NCI-H128 (cell line): ENCODE measurements around the gene CERS6.
"Not testable (repeated sequence)": the region's sequence is repeated elsewhere in the genome, so short reads cannot be mapped to it uniquely, and the experiment has no call there.

Source experiments
- DNase-seq: peaks from one replicate; lab custom pipeline; 2025; ENCODE audit not compliant: unreplicated experiment; lab: John Stamatoyannopoulos, UW

Gene CERS6, protein sequence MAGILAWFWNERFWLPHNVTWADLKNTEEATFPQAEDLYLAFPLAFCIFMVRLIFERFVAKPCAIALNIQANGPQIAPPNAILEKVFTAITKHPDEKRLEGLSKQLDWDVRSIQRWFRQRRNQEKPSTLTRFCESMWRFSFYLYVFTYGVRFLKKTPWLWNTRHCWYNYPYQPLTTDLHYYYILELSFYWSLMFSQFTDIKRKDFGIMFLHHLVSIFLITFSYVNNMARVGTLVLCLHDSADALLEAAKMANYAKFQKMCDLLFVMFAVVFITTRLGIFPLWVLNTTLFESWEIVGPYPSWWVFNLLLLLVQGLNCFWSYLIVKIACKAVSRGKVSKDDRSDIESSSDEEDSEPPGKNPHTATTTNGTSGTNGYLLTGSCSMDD

DNA sequence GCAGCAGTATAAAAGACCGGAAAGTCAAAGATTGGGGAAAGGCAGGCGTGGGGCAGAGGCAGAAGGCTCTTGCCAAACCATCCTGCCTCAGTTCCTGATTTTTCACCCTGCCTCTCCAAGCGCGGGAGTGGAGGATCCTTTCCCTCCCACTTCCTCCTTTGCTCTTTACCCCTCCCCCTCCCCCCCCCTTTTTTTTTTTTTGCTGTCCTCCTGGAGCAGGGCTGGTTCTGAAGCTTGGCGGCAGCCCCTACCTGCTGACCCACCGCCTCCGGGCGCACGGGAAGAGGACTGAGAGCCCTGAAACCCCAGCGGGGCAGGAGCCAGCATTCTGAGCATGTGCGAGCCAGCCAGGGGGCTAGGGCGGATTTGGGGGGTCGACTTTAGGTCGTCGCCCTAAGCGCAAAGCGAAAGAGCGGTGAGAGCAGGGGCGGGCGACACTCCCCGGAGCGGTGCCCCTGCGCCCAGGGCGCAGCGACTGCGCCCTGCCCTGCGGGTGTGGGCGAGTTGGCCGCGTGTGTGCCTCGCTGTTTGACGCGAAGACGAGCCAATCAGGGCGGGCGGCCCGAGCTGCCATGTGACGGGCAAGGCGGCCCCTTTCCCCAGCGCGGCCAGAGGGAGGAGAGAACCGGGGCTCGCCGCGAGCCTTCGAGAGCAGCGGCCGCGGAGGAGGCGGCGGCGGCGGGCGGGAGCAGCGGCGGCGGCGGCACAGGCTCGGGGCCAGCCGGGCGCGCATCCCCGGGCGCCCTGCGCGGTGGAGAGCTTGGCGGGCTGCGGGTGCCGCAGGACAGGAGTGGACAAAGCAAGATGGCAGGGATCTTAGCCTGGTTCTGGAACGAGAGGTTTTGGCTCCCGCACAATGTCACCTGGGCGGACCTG is at the start of gene CERS6:
CERS6 (plus strand) TSS at position 628 of the 876 bp plus-strand sequence; CDS start at position 805, 177 bp downstream.
- DNase-seq, result peak; percentile 69

DNA sequence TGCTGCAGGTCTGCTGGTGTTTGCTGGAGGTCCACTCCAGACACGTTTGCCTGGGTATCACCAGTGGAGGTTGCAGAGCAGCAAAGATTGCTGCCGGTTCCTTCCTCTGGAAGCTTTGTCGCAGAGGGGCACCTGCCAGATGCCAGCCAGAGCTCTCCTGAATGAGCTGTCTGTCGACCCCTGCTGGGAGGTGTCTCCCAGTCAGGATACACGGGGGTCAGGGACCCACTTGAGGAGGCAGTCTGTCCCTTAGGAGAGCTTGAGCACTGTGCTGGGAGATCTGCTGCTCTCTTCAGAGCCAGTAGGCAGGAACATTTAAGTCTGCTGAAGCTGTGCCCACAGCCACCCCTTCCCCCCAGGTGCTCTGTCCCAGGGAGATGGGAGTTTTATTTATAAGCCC is 43.8 kb upstream of the CERS6 start:
- DNase-seq, result not testable (repeated sequence)

DNA sequence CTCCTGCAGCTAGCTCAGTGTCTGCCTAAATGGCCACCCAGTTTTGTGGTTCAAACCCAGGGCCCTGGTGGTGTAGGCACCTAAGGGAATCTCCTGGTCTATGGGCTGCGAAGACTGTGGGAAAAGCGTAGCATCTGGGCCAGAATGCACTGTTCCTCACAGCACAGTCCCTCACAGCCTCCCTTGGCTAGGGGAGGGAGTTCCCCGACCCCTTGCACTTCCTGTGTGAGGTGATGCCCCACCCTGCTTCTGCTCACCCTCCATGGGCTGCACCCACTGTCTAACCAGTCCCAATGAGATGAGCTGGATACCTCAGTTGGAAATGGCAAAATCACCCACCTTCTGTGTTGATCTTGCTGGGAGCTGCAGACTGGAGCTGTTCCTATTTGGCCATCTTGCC is 43.0 kb upstream of the CERS6 start:
- DNase-seq, result not testable (repeated sequence)

DNA sequence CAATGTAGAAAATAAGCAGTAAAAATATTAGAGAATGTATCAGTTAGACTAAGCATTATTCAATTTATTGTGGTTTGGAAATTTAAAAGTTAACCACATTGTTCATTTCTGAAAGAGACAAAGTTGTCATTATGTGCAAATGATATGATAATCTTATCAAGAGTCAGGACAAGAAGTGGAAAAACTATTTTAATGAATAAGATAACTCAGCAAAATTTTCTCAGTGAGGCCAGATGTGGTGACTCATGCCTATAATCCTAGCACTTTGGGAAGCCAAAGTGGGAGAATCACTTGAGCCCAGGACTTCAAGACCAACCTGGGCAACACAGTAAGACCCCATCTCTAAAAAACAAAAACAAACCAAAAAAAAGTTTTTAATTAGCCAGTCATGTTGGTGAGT is 39.5 kb upstream of the CERS6 start:
- no peak for DNase-seq

DNA sequence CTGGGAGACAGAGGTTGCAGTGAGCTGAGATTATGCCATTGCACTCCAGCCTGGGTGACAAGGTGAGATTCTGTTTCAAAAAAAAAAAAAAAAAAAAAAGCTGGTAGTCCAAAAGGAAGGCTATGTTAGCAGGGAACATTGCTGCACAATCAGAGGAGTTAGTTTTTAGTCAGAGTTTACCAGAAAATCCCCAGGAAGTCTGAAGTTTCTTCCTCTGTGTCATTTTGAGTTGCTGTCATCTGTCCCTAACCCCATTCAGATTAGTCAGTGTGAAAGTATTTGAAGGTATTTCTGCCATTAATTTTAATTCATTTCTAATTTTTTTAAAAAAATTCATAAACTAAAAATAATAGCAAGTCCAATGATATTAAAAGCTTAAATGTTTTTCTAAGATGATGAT is 33.5 kb upstream of the CERS6 start:
- DNase-seq, result no peak

DNA sequence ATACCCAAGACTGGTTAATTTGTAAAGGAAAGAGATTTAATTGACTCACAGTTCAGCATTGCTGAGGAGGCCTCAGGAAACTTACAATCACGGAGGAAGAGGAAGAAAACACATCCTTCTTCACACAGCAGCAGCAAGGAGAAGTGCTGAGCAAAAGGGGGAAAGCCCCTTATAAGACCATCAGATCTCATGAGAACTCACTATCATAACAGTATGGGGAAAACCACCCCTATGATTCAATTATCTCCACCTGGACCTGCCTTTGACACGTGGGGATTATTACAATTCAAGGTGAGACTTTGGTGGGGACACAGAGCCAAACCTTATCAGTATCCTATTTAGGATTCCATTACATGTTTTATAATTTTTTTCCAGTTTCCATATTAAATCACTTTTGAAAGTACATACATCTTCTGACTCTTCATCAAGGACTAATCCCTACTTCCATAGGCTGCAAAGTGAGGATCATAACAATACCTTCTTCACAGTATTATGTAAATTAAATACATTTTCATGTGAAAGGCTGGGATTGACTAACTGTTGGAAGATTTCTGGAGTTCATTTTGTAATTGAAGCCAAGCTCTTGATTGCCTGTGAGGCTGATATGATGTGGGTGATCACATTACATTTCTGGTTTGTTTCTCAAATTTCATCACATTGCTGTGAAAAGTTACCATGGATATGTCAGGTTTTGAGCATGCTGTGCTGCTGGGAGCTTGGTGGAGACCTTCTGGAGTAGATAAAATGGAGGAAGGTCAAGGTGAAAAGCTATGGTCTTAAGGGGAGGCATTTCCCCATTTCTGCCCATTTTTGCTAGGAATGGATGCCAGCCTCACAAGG is 31.7 kb upstream of the CERS6 start:
- no peak for DNase-seq

DNA sequence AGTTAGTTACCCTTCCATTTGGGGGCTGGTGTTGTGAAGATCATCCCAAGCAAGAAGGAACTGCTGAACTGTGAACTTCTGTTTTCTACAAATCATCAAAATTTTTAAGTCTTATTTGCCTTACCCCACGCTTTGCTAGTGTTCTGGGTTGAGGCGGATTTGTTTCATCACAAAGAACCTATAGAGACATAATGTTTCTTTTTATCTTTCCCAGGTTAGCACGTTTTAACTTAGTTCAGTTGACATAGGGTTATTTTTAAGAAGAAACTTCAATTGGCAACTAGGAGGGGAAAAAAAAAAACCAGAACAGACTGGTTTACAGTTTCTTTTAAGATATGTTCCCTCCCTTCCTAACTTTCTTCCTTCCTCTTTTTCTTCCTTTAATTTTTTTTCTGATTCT is 31.1 kb upstream of the CERS6 start:
- no peak for DNase-seq

DNA sequence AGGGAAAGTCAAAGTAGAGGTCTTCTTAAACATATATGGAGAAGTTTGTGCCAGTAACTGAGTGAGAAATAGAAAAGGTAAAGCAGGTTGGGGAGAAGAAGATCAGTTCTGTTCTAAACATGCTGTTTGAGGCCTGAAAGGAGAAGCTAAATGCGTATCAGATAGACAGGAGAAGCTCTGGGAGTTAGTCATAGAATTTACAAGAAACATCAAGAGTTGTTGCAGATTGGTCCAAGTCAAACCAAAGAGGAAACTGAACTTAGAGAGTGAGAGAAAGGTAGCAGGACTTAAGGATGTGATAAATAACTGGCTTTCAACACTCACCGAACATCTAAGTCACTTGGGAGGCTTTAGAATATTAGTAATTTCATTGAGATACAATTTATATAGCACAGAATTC is 29.2 kb upstream of the CERS6 start:
- DNase-seq, result no peak

DNA sequence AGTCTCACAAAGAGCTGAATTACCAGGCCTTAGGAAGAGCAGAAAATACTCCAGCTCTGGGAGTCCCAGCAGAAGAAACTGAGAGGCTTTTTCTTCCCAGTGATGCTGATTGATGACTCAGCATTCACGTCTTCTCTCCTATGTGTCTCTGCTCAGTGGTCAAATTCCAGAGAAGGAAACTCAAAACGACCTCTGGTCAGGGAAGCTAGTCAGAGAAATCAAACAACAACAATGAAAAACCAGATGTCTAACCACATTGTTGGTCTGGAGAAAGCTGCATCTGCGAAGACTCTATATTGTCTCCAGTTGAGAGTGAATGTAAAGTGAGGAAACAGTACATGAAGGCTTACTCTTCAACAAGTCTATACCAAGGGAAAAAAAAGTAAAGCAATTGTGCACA is 28.6 kb upstream of the CERS6 start:
- no peak for DNase-seq

DNA sequence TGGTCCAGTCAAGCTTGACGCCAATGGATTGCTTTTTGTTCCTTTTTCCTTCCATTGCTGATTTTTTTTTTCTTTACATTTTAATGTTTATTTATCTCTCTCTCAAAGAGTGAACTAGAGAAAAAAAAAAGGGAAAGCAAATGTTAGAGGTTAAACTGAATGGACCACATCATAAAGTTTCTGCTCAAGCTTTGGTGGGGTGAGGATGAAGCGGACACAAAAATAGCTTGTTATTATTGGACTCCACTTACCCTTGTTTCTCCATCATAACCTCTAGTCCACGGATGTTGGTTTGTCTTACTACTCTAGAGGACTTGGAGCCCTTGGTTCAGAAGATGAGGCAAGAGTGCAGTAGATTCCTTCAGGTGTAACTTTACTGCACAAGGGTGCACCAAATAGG is 27.6 kb upstream of the CERS6 start:
- no peak for DNase-seq

DNA sequence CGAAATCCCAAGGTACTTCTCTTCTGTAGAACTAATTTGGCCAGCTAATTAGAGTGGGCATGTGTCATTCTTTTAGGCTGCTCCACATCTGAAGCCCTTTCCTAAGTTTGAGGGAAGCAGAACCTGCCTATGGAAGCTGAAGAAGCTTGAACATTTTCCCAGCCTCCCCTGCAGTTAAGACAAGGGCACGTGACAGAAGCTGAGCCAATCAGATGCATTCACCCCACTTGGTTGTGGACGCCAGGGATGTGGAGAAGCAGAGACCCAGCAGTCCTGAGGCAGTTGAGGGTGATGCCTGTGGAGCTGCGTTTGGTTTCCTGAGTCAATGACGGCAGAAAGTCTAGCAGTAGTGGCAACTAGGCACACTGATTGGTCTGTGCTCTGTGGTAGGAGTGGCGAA is 26.1 kb upstream of the CERS6 start:
- DNase-seq, result no peak

DNA sequence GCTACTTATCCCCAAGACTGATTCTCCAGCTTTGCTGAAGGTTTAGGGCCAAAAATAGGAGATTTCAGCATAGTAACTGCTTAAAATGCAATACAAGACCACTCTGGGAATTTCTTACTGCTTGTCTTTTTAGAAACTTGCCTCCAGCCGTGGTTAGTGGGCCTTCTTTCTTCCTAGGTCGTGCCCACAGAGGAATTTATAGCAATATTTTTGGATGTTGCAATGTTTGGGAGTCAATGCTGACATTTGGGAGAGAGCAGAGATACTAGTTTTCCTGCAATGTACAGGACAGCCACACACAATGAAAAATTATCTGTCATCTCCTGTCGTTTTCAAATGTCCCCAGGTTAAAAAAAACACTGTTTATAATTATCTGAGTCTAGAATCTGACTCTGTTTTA is 25.6 kb upstream of the CERS6 start:
- no peak for DNase-seq

DNA sequence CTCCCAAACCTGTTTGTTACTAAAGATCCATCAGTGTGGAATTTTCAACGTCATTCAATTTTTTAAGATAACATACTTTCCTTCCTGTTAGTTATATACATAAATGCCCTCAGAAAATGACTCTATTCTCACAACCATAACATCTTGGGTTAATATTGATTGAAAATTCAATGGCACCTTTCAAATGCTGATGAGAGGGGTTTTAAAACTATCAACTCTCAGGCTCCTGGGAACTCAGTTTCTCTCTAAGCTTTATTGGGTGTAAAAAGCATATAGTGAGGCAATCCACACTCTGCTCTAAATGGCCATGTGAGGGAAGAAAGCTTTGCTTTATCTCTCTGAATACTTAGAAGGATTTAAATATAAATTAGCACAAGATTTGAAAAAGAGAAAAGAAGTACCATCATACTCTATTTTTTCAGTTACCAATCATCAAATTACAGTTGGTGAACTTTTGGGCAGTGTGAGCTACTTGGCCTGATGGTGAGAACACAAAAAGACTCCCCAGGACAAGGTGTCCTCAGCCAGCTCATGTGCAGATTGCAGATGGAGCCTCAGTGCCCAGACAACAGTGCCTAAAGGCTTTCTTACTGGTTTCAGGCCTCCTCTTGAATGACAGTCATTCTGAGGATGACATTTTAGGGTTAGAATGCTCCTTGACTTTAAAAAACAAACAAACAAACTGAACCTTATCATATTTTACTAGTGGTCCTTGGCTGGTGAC is 24.6 kb upstream of the CERS6 start:
- no peak for DNase-seq

DNA sequence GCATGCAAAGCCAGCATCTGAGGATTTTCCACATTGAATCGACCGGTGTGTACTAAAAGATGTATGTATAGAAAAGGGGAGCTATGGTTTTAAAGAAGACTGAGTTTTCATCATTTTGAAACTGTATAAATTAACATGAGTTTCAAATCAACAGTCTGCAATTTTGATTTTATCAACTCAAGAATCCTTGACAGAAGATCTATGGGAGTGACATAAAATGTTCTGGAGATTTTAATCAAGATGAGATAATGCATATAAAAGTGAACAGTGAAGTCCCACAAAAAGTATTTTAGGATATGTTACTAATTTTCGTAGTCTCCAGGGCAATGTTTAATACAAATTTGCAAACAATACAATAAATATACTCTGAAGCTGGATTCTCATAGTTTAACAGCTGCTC is 24.0 kb upstream of the CERS6 start:
- DNase-seq, result no peak

DNA sequence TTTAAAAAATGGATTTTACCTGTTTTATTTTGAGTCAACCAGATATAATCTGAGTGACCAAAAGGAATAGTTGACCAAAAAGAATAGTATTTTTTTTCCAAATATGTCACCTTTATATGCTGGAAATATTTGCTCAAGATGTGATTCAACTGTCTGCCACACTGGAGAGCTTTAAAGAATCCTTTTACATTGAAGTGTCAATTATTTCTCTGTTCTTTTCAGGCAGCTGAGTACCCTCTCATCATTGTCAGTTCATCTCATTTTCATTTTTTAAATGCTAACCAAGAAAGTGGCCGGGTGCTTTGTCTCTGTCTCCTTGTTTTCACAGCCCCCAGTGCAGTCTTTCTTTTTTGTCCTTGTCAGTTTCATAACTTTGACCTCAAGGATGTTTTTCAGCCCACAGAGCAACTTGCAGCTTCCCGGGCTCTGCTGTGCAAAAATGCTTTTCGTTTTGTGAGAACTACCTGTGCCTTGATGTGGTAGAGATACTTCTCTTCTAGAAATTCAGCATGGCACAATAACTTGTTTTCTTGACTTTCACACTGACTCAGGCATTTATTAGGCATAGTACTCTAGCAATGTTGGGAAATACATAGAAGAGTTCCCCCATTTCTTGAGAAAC is 23.4 kb upstream of the CERS6 start:
- no peak for DNase-seq

DNA sequence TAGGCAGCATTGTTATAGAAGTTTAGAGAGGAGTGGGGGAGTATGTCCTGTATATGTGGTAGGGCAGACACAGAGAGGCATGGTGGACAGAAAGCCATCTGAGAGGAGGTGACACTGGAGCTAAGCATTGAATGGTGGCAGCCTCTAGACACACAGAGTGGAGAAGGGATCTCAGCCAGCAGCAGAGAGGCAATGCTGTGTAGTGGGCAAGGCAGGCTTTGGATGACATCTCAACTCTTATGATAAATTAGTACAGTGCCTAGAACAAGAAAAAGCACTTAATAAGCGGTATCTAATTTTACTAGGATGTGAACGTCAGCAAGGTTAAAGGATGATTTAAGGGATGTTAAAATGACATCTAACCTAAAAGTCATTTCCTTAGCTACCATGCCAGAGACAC is 22.5 kb upstream of the CERS6 start:
- DNase-seq, result no peak

DNA sequence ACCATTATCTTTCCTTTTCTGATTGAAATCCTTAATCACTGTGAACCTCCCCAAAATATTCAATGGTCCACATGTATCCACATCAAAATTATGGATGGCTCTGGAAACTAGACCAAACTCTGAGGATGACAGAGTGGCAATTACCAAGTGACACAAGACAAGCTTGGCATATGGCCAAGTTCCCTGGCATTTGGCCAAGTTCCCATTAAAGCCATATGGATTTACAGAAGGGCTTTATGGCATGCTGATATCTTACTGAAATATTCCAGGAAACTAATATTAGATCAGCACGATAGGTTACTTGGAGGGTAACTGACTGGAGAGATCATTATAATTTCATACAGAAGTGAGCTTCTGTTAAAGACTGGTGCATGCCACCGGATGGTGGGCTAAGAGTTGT is 21.9 kb upstream of the CERS6 start:
- DNase-seq, result peak; percentile 68

DNA sequence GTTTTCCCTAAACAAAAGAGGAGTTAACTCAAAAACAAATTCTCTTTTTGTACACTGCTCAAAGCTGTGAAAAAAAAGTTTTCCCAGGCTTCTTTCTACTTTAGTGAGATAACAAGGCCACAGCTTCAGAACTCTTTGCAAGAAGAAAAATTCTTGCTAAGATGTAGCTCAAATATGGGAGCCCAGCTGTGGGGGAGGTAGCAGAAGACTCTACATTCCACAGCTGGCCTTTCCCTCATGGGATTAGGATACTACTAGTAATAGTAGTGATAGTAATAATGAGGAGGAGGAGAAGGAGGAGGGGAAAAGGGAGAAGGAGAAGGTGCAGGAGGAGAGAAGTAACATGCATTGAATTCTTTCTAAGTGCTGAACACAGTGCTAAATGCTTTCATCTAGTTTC is 19.2 kb upstream of the CERS6 start:
- no peak for DNase-seq

DNA sequence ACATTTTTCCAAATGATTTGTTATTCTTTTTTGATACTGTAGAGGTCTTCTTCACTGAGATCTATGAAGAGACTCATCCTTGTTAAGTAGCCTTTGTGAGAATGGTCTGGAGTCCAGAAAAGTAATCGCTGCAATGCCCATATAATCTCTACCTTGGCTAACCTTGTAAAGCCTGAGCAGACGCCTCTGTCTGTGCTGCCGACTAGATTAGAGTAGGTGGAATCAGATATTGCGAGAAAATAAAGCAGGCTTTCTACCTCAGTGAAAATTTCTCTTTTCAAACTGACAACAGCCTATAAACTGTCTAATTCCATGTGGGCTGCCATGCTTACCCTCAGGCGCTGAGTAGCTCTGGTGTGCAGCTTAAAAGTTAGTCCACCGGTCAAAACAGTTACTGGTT is 17.5 kb upstream of the CERS6 start:
- DNase-seq, result no peak

DNA sequence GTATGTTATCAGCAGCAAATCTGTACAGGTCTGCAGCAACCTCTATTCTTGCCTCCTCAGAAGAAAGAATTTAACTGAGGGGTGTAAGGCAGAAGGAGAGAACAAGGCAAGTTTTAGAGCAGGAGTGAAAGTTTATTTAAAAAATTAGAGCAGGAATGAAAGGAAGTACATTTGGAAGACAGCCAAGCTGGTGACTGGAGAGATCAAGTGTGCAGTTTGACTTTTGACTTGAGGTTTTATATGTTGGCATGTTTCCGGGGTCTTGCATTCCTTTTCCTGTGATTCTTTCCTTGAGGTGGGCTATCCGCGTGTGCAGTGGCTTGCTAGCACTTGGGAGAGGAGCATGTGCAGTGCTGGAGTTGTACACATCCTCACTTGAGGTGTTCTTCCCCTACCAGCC is 16.5 kb upstream of the CERS6 start:
- DNase-seq, result no peak
